Measurements from ENCODE around the gene ADORA1.
A peak's percentile ranks its signal among the peaks of the same experiment; 100 is the strongest.

ADORA1 gene

DNA sequence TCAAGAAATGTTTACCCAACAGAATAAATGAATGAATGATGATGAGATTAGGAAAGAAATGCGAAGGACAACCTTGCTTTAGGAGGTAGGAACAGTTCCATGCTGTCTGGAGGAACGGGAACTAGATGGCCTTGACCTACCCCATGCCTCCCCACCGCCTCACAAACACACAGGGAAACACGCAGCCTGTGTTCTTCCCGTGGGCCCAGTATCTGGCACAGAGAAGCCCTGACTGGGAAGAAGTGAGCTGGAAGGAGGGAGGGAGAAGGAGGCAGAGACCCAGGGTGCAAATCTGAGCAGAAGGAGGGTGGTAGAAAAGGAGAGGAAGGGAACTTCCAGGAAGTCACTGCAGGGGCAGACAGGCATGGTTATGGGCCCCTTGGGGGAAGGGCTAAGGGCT is 3.5 kb upstream of the ADORA1 start:
- DNase-seq = no peak

DNA sequence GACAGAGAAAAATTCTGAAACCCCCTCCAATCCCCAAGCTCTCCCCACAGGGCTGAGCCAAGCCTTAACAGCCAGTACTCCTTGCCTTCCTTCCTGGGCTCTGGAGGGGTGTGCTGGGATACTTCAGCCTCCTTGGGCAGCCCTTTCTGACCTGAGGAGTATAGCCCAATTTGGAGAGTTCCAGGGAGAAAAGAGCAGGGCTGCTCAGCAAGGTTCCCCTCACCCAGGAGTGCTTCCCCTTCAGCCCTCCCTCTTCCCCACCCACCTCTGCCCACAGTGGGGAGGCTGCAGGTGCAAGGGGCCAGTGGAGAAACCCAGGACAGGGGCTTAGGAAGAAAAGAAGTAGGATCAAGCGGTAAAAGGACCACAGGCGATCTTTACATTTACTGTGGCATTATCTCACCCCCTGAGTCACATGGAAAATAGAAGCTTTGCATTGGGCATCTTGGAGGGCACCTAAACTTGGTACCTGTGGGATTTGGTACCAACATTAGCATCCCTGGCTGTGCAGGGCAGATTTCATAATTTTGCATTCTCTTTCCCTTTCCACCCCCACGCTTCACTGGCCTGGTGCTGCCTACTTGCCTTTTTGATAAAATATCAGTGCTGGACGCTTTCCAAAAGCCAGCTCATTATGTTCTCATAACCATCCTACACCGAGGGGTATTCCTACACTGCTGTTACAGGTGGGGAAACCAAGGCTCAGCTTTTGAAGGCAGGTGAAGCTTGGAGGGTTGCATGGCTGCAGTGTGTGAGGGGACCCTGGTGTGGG is 2.8 kb upstream of the ADORA1 start:
- no peak for DNase-seq

DNA sequence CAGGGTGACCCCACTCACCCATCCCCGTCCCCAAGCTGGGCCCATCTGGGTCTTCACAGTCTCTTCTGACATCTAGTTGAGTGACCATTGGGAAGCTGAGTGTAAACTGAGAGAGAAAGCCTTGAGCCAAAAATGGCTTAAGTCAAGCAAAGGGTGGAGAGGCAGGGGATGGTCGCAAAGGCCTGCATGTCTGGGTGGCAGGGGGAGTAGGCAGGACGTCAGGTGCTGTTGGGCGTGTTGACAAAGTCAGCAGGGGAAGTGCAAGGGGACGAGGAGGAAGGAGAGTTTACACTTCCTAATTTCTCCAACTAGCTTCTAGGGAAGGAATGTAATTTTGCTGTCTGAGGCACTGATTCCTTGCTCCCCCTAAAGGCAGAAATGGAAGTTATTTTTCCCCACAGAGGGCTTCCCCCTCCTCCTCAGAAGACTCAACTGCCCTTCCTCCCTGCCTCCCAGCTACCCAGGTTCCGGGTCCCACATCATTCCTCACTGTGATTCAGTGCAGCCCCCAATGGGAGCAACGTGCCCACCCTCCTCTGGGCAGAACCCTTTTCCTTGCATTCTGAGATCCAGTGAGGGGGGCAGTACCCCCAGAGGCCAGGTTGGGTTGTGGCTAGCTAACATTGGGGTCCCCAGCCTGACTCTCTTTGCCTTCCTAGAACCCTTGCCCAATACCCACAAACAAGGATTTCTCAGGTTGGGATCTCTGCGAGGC is 1.2 kb upstream of the ADORA1 start:
- no peak for DNase-seq

DNA sequence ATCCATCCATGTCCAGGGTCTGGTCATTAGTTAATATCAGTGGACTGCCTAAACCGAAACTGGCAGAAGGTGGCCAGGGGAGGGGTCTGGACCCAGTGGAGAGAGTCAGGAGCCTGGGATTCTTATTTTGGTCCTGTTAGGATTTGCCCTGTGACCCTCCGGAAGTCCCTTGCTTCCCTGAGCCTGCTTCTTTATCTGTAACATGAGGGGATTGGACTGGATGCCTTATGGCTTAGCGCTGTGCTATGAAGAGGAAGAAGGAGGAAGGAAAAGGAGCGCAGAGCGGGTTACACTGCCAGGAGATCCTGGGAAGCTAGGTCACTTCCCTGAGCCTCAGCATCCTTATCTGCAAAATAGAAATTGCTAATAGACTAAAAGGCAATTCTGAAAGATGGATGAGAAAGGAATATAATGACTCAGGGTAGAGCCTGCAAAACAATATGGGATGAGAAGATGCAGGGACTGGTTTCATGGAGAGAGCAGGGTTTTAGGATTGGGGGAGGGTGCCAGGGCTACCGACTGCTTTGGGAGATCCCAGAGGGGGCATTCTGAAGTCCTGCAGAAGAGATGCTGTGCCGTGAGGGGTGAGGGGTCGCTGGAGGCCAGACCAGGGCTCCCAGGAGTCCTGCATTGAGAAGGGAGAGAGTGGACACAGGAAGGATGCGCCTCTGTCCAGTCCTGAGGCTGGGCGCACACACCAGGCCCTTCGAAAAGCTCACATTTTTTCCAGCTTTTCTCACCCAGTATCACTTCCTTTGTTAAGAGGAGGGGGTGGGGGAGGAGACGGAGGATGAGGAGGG is 460 bp upstream of the ADORA1 start:
- DNase-seq = no peak

DNA sequence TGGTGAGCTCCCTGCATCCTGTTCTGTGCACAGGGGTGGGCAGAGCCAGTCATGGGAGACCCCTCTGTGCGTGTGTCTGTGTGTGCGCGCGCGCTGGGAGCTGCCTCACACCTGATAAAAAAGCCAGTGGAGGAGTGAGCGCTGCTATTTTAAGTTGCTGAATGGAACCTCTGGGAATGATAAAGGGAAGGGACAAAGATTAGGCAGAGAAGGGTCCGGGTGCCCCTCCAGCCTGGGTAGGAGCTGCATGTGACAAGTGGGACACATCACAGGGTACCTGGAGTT is 847 bp downstream of the ADORA1 start:
- no peak for DNase-seq

DNA sequence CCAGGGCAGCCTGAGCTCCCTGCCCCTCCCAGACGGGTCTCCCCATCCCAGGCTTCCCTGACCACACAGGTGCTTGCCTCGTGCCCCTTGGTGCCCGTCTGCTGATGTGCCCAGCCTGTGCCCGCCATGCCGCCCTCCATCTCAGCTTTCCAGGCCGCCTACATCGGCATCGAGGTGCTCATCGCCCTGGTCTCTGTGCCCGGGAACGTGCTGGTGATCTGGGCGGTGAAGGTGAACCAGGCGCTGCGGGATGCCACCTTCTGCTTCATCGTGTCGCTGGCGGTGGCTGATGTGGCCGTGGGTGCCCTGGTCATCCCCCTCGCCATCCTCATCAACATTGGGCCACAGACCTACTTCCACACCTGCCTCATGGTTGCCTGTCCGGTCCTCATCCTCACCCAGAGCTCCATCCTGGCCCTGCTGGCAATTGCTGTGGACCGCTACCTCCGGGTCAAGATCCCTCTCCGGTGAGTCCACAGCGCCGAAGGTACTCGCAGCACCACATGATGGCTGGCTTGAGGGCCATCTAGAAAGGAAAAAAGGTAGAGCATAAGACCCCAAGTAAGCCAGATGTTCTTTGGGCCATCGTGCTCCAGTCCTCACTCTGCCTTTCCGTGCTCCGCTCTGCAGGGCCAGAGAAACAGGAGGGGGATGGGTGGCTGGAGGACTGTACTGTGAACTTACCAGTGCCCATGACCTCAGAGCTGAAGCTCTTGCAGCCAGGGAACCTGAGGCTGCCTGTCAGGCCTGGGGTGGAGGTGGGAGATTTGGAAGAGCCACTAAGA is 1.4 kb downstream of the ADORA1 start:
- no peak for DNase-seq

DNA sequence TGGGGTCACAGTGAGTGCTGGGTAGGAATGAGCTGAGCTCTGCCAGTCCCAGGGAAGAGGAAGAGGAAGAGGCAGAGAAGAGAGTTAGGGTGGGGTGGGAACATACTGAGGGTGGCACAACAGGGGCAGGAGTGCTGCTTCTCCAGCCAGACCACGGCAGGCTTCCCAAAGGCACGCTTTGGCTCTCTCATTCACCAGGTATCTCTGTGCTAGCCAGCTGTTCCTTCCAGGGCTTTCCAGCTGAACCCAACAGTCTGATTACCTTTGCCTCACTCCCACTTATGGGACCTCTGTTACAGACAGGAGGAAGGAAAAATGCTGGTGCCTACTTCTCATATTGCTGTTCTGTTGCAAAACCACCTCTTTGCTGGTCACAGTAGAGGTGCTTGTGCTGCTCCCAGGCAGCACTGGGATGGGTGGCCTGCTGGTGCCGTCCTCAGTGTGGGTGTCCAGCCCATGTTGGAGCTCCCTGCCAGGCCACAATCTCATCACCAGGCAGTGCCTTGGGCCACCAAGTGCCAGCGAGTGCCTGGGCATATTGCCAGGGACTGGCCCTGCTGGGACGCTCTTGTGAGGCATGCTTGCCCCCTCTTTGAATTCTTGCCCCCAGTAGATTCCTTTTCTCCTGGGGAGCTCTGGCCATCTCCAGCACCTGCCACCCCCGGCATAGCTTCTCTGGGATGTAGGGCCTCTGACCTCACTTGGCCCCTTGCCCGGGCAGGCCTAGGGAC is 2.1 kb downstream of the ADORA1 start:
- DNase-seq = no peak

DNA sequence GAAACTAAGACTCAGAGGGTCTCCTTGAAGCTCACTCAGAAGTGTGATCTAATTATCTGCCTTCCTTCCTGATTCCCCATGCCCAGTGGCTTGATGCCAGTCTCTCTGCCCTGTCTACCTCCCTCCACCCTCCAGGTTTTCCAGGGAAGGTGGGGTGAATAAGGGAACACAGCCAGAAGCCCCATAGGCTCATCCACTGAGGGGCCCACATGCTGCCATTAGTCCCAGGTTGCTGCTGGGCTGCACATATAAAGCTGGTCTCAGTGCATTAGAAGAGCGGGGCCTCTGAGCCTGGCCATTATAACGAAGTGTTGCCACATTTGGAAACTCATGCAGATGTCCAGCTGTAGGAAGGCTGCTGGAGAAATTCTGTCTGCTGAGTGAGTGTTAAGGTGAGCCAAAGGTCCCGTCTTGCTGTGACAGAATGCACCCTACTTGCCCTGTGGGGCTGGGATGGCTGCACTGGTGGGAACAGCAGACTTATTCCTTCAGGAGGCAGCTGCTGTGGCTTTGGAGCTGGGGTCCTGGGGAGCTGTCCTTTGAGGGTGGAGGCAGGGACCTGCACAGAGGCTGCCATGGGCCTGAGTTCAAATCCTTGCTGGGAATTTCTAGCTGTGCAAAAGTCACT is 2.9 kb downstream of the ADORA1 start:
- no peak for DNase-seq

DNA sequence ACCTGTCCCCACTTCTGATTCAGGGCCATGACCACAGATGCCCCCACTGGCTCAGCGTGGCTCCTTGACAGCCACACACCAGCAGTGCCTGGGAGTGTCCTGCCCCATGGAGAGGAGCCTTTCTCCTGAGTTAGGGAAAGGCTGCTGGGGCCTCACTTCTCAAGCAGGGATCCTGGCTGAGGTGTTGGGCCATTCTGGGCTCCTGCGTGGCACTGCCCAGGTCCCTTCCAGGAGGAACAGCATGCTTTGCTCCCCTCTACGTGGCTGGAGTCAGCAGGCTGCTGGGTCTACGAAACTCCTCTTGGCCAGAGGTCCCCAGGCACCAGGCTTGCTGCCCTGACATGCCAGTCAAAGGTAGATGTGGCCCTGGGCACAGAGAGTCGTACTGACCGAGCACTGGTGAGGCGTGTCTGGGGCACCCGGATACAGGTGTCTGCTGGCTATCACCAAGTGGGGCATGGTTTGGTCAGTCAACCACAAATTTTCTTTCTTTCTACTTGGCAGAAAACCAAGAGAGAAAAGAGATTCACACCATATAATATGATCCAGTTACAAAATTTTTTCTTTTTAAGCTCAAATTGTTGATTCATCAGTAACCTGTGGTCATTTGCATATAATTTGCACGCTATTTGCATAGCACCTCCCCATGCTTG is 4.1 kb downstream of the ADORA1 start:
- DNase-seq = no peak

DNA sequence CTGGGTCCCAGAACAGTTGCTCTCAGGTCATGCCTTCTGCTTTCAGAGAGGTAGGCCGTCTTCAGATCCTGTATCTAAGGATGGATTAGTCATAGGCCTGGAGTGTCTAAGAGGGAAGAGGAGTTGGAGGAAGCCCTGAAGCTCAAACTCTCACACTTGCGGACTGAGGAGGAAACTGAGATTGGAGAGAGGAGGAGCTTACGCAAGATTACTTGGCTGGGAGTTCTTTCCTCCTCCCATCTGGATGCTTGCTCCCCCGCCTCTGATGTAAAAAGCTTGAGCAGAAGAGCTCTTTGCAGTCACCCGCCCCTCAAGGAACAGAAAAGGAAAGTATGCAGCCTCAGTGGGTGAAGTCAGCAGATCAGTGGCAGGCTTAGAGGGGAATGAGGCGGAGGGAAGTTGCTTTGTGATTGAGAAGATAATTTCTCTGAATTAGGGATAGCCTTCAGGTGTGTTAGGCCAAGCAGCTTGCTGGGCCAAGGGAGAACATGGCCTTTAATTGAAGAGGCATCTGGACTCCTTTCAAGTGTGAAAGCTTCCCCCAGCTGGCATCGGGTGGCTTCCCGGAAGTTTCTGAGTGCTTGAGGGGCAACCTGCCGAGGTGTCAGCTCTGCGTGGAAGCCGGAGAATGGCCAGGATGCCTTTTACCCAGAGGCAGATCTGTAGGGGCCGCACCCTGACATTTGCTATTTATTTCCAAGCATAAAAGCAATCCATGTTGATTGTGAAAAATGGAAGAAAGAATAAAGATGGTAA is 6.6 kb downstream of the ADORA1 start:
- DNase-seq = no peak

DNA sequence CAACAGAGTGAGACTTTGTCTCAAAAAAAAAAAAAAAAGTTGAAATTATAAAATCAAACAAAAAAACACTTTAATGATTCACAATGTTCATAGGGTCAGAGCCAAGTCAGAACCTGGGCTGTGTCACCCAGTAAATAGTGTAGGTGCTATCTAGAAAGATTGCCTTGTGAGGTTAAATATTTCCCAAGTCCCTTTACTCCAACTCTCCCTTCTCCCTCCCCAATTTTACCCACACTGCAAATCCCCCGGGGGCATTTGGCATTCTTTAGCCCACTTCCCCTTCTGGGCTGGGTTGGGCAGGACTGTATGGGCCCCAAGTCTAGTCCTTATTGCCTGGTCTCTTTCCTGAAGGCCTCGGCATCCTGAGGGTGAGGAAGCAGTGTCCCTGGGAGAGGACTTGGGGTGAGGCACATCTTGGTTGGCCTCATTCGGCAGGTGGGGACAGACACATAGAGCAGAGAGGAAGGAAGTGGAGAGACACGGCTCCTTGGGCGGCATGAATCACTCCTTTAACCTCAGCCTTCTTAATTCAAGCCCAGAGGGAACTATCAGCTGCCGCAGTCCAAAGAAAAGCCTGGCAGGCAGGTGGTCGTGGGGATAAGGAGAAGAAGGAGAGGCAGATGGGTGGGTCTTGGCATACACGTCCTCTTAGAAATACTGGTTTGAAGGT is 8.2 kb downstream of the ADORA1 start:
- peak; percentile 27 for DNase-seq

DNA sequence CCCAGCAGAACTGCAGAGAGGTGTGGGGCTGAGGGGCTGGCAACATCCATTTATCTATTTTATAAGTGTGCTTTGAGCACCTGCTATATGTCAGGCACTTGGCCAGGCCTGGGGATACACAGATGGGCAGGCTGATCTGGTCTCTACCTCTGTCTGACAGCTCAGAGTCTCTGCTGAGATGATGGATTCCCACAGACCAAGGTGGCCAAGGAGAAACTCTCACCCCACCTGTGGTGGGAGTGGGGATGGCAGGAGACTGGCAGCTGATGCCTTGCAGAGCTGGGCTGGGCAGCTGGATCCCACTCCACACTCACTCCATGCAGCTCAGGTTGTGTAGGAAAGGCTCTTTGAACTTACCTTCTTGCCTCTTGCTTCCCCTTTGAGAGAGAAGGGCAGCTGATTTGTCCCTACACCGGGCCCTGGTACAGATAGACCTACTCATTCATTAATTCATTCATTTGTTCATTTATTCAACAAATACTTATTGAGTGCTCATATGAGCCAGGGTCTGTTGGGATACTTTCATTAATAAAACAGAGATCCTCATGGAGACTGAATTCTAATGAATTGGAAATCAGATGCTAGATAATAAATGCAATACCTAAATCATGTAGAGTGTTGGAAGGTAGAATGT is 9.0 kb downstream of the ADORA1 start:
- no peak for DNase-seq

DNA sequence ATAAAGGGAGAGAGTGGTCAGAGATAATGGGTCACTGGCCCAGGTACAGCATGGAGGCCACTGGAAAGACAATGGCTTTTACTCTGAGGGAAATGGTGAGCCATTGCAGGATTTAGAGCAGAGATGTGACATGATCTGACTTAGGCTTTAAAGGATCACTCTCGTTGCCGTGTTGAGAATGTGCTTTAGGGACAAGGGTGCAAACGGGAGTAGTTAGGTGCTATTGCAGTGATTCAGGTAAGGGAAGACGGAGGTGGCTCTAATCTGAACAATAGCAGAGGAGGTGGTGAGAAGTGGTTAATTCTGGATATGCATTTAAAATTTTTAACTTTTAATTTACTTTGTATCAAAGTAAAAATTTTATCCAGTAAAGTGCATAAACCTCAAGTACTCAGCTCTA is 9.8 kb downstream of the ADORA1 start:
- no peak for DNase-seq

DNA sequence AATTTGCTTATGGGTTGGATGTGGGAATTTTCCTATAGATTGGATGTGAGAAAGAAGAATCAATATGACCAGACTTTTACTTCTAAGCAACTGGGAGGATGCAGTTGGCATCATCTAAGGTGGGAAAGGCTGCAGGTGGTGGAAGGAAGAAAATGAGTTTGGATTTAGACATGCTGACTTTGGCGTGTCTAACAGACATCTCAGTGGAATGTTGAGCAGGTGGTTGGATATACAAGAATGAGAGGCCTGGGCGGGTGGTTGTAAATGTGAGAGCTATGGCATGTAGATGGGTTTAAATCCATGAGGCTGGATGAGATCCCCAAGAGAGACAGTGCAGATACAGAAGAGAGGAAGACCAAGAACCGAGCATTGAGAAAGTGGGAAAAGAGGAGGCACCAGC is 10.5 kb downstream of the ADORA1 start:
- no peak for DNase-seq

DNA sequence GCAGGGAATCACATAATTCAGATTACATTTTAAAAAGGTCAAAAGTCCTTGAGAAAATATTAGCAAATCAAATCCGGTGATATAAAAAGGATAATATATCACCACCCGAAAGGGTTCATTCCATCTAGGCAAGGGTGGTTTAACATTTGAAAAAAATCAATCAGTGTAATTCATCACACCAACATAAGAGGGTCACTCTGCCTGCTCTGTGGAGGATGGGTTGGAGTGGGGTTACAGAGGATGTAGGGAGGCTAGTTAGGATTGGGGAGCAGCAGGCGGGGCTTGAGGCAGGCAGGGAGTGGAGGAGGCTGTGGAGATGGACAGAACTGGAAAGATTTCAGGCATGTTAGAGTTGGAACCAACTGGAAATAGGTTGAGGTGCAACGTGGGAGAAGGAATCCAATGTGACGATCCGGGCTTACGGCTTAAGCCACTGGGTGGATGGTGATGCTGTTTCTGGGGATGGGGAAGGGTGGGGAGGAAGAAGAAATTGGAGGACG is 12.5 kb downstream of the ADORA1 start:
- no peak for DNase-seq

DNA sequence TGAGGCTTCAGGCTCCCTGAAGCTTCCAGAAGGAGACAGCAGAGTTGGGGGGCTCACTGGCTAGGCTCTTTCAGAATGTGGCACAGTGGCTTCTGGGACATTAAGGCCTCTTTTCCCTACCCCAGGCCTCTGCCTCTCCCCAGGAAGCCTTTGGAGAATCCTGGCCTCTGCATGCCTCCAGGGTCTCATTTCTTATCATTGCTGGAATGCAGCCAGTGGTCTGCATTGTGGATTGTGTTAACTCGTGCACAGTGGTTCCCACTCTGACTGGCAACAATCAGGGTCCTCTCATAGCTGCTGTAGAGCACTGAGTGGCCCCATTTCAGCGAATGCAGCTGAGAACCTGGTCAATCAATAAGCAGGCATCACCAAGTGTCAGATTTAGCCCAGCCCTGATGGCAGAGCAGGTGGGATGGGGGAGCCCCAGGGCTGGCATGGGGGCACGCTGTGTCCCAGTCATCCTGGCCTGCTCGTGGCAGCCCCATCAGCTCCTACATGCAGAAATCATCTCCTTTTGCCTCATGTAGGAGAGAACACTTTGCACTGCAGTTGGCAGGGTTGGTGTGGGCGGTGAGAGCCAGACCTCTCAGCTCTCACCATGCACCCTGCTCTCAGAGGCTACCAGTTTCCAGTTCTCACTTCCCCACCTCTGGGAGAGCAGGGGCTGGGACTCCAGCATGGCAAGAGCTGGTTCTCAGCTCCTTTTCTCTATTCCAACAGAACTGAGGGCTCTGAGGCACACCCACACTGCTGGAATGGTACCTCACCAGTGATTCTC is 13.4 kb downstream of the ADORA1 start:
- DNase-seq = no peak

DNA sequence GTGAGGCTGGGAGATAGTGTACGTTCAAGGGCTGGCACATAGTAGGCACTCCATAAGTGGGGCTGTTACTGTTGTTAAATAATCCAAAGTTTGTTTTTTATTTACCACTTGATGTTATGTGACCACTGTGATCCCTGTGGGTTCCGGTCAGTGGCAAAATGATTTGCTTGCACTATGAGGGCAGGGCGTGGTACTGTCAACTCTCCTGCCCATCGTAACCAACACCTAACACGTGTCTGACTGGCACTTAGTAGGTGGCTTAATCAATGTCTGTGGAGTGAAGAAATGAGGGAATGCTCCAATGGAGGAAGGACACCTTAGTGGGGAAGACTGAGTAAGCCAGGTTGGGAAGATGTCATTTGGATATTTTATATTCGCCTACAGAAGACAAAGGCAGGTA is 14.6 kb downstream of the ADORA1 start:
- no peak for DNase-seq

DNA sequence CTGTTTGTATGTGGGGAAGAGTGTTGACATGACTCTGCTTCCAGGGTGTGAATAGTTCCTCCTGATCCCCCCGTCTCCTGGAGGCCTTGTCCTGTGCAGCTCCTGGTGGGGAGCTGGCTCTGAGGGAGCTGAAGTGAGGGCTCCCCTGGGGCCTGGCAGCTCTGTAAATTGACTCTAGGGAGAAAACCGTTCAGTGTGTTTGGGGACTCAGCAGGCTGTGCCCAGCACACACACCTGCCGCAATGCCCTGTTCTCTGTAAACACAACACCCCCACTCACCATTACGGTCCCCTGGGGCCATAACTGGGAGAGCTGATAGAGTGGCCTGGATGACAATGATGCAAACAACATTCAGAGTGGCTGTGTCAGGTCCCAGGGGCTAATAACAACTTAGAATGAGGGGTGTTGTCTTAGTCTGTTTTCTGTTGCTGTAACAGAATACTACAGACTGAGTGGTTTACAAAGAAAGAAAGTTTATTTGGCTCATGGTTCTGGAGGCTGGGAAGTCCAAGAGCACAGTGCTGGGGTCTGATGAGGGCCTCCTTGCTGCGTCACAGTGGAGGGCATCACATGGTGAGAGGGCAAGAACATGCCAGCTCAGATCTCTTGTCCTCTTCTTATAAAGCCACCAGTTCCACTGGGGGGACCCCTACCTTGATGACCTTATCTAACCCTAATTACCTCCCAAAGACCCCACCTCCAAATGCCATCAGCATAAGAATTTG is 15.3 kb downstream of the ADORA1 start:
- no peak for DNase-seq
